HepG2 (cell line): ENCODE results near the gene TEKTIP1. TPM values are rescaled to one million over a fixed set of nuclear protein-coding genes. Genes with fewer than 3 reads are reported as not detected.

ENCODE experiments used
- ATAC-seq: fragments of 200-7000 bp; cut with Tn5 transposase; 3 replicates; pipeline ENCODE4 v1.9.1; 2020; ENCODE audit warnings: mild to moderate bottlenecking, moderate library complexity
- BruUV-seq: library from RNA; stranded (reverse); fragments of 400-500 nt; replicated peaks from 2 replicates; lab custom pipeline; 2021; lab: Mats Ljungman, UMichigan
- CTCF ChIA-PET: fragments of 300-600 bp; formaldehyde crosslinking; extraction: SDS; loops from one replicate; lab custom pipeline; 2021; ENCODE audit warnings: low total read pairs, inconsistent platforms, low intra/inter-chr PET ratio; lab: Yijun Ruan, JAX
- POLR2A ChIA-PET: fragments of 350-600 bp; sonication (Branson Sonifier 250); formaldehyde crosslinking; loops from one replicate; lab custom pipeline; 2020; ENCODE audit warnings: antibody characterized with exemption, inconsistent platforms; lab: Yijun Ruan, JAX
- DNase-seq: peaks from one replicate; pipeline ENCODE4 v3.0.0-alpha.2; 2015; ENCODE audit warnings: low spot score
- FAIRE-seq: peaks from 3 replicates; lab custom pipeline; 2011; peaks lifted over from hg19 to GRCh38; lab: Jason Lieb, UNC
- H2AFZ ChIP-seq: one replicate; pipeline ENCODE4 v1.6.1; 2011; ENCODE audit warnings: low read length, inconsistent platforms
- H3K27ac ChIP-seq: fragments of 300-600 bp; 3 replicates; pipeline ENCODE4 v1.8.0; 2011; ENCODE audit warnings: mixed run types, mild to moderate bottlenecking, mixed read lengths, low read length, inconsistent platforms; ENCODE audit not compliant: insufficient read depth; ENCODE audit errors: extremely low read length
- H3K27me3 ChIP-seq, 2 experiments: fragments of 200-600 bp in 1 of 2; 2 replicates in 1 of 2; 3 replicates in 1 of 2; pipeline versions ENCODE4 v1.6.0 to v1.8.0; 2011; ENCODE audit warnings: low read length in 2 of 2, mild to moderate bottlenecking in 2 of 2, moderate library complexity in 2 of 2, inconsistent platforms in 1 of 2; ENCODE audit not compliant: insufficient read depth in 2 of 2, control insufficient read depth in 1 of 2
- H3K36me3 ChIP-seq, 2 experiments: fragments of 200-600 bp in 1 of 2; replicated peaks in 1 of 2; 2 replicates in 1 of 2; 3 replicates in 1 of 2; pipeline versions ENCODE4 v1.5.1 to v1.8.0; 2011; ENCODE audit warnings: low read length in 2 of 2, inconsistent platforms in 1 of 2; ENCODE audit not compliant: insufficient read depth in 2 of 2, control insufficient read depth in 1 of 2
- H3K4me1 ChIP-seq: 2 replicates; pipeline ENCODE4 v1.5.1; 2012; ENCODE audit warnings: low read length, inconsistent platforms; ENCODE audit not compliant: insufficient read depth
- H3K4me2 ChIP-seq: 2 replicates; pipeline ENCODE4 v1.6.0; 2011; ENCODE audit warnings: low read depth, low read length, inconsistent platforms
- H3K4me3 ChIP-seq, 3 experiments: fragments of 200-600 bp in 1 of 3; sonication (generic), shearing (Covaris generic) in 1 of 3; replicated peaks in 1 of 3; 2 replicates each; pipeline ENCODE4 v1.5.1; 2011 to 2016; ENCODE audit warnings: low read length in 3 of 3, inconsistent platforms in 2 of 3, low read depth in 2 of 3, mild to moderate bottlenecking in 2 of 3, control low read depth in 1 of 3, mixed read lengths in 1 of 3; ENCODE audit not compliant: insufficient read depth in 1 of 3
- H3K79me2 ChIP-seq: one replicate; pipeline ENCODE4 v1.6.1; 2011; ENCODE audit warnings: low read length, inconsistent platforms; ENCODE audit not compliant: insufficient read depth
- H3K9ac ChIP-seq: 2 replicates; pipeline ENCODE4 v1.6.0; 2011; ENCODE audit warnings: mild to moderate bottlenecking, low read depth, low read length, inconsistent platforms; ENCODE audit not compliant: insufficient read depth
- H3K9me3 ChIP-seq: 2 replicates; pipeline ENCODE4 v1.5.1; 2012; ENCODE audit warnings: mild to moderate bottlenecking, low read length
- H4K20me1 ChIP-seq: 2 replicates; pipeline ENCODE4 v1.6.0; 2011; ENCODE audit warnings: inconsistent platforms, mild to moderate bottlenecking, low read length, moderate library complexity; ENCODE audit not compliant: insufficient read depth
- AGO1 ChIP-seq: fragments of 200-400 bp; formaldehyde crosslinking; IDR thresholded peaks from 2 replicates; pipeline ENCODE4 v1.6.1; 2017; ENCODE audit warnings: mild to moderate bottlenecking, low read depth, low read length, moderate library complexity; ENCODE audit not compliant: poor library complexity, severe bottlenecking
- HNRNPL ChIP-seq: fragments of 200-400 bp; formaldehyde crosslinking; IDR thresholded peaks from 2 replicates; pipeline ENCODE4 v1.6.1; 2017; ENCODE audit warnings: mild to moderate bottlenecking, low read depth, low read length
- JUNB ChIP-seq: sonication (generic); formaldehyde crosslinking; IDR thresholded peaks from 2 replicates; pipeline ENCODE4 v1.8.0; 2022; ENCODE audit warnings: missing genetic modification reagents, mild to moderate bottlenecking, borderline replicate concordance
- KDM2A ChIP-seq: sonication (generic); formaldehyde crosslinking; IDR thresholded peaks from 2 replicates; pipeline ENCODE4 v1.4.0; 2020; ENCODE audit warnings: low read depth, missing genetic modification reagents, borderline replicate concordance
- PAF1 ChIP-seq: IDR thresholded peaks from 2 replicates; pipeline ENCODE4 v1.6.1; 2016; ENCODE audit warnings: missing genetic modification reagents, missing compliant biosample characterization
- POLR2A ChIP-seq, 2 experiments: IDR thresholded peaks; 2 replicates each; pipeline ENCODE4 v1.6.1; 2011; ENCODE audit warnings: low read depth in 2 of 2, low read length in 2 of 2, mild to moderate bottlenecking in 1 of 2, moderate library complexity in 1 of 2; ENCODE audit not compliant: insufficient read depth in 1 of 2
- POLR2AphosphoS5 ChIP-seq: IDR thresholded peaks from 2 replicates; pipeline ENCODE4 v1.6.1; 2012; ENCODE audit warnings: low read depth, low read length
- RBM22 ChIP-seq: fragments of 200-400 bp; formaldehyde crosslinking; optimal IDR thresholded peaks from 2 replicates; pipeline ENCODE3; 2017; ENCODE audit warnings: mild to moderate bottlenecking, low read length, moderate library complexity
- U2AF1 ChIP-seq: fragments of 200-400 bp; formaldehyde crosslinking; optimal IDR thresholded peaks from 2 replicates; pipeline ENCODE3; 2017; ENCODE audit warnings: mild to moderate bottlenecking, low read depth, low read length
- XBP1 ChIP-seq: sonication (generic); formaldehyde crosslinking; IDR thresholded peaks from 2 replicates; pipeline ENCODE4 v1.5.0; 2020; ENCODE audit warnings: missing genetic modification reagents
- ZC3H13 ChIP-seq: sonication (generic); formaldehyde crosslinking; IDR thresholded peaks from 2 replicates; pipeline ENCODE4 v1.8.1; 2023; ENCODE audit warnings: mild to moderate bottlenecking, missing genetic modification reagents, moderate library complexity
- ZFX ChIP-seq: sonication (generic); formaldehyde crosslinking; IDR thresholded peaks from 2 replicates; pipeline ENCODE4 v1.4.0; 2020; ENCODE audit warnings: mild to moderate bottlenecking, low read depth, missing genetic modification reagents, moderate library complexity
- ZMYM3 ChIP-seq: sonication (generic); formaldehyde crosslinking; IDR thresholded peaks from 2 replicates; pipeline ENCODE4 v1.5.1; 2020; ENCODE audit warnings: mild to moderate bottlenecking, missing genetic modification reagents
- whole genome bisulfite sequencing: methylation state at CpG from one replicate; pipeline ENCODE4 v1.1.6; 2017; ENCODE audit warnings: low lambda C conversion rate; 5-methylcytosine and 5-hydroxymethylcytosine counted together
- in situ Hi-C: cut with HindIII; loops from 2 replicates; pipeline ENCODE4 v1.10.0; 2017; ENCODE audit warnings: low pct_unique_long_range_greater_than_20kb; ENCODE audit not compliant: extremely low pct_ligation_motif_present
- intact Hi-C: fragments of 100-400 bp; cut with micrococcal nuclease; formaldehyde crosslinking; loops from one replicate; pipeline ENCODE4 v1.10.0; 2022; ENCODE audit not compliant: unreplicated experiment
- polyA plus RNA-seq, 8 experiments: library from polyadenylated mRNA; depleted of rRNA in 3 of 8; stranded (reverse) in 7 of 8; unstranded in 1 of 8; fragments of >200 nt; fragmentation: Illumina TruSeq in 4 of 8; extraction: Trizol in 4 of 8; gene quantifications; 2 replicates each; pipeline versions ENCODE4 v1.2.1 to v1.2.3, GENCODE V29; 2011 to 2016; ENCODE audit warnings: low read depth in 4 of 8, missing spikeins in 1 of 8, mixed read lengths in 1 of 8; ENCODE audit not compliant: insufficient read depth in 1 of 8
- total RNA-seq, 5 experiments: library from RNA; depleted of rRNA; stranded (reverse); fragments of >200 nt; fragmentation: Illumina TruSeq; extraction: Trizol; gene quantifications; 2 replicates each; pipeline ENCODE4 v1.2.3, GENCODE V29; 2016; ENCODE audit warnings: low read depth in 1 of 5
- TF ChIP-seq, protein P1 (sequence below): sonication (generic); formaldehyde crosslinking; IDR thresholded peaks from 2 replicates; pipeline ENCODE4 v1.4.0; 2020; ENCODE audit warnings: missing genetic modification reagents
- TF ChIP-seq, protein P2 (sequence below): sonication (generic); formaldehyde crosslinking; IDR thresholded peaks from 2 replicates; pipeline ENCODE4 v1.5.0; 2020; ENCODE audit warnings: missing genetic modification reagents
- TF ChIP-seq, protein P3 (sequence below): sonication (generic); formaldehyde crosslinking; IDR thresholded peaks from 2 replicates; pipeline ENCODE4 v1.5.1; 2020; ENCODE audit warnings: mild to moderate bottlenecking, missing genetic modification reagents, moderate library complexity

TEKTIP1 gene
- total and polyA plus RNA-seq, 2 of the 13 experiments (the other 11 are each of a cell fraction or from before 2014, with no cell fraction given), result not detected

DNA sequence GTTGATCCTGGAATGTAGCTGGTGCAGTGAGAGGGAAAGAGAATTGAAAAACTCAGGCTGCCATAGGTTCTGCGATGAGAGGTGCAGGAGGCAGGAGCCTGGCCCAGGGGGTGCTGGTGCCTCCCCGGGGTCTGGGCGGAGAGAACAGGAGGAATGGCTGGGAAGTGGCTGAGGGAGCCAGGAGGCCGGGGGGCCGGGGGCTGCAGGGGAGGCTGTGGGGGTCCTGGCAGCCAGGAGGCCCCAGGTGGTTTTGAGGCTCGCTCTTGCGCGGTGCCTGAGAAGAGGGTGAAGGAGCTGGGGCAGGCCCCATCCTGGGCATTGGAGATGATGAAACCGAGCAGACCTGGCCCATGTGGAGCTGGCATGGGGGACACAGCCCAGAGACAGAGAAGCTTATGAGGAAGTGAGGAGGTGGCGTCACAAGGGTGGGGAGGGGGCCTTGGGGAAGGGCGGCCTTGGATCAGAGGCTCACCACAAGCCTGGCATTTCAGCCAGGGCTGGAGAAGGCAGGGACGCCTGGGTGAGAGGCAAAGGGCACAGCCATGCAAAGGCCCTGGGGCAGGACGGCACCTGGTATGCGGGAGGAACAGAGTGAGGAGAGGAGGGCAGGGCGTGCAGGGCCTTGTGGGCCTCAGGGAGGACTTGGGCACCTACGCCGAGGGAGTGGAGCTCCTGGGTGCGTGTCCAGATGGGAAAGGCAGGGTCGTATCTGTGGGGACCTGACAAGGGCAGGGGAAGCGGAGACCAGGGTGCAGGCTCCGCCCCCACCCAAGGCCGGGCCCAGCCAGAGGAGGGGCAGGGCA lies 1.3 kb upstream of the TEKTIP1 start:
- H3K27me3 ChIP-seq, result no peaks in the 10 kb centered on the region
- H3K79me2 ChIP-seq, result no peaks in the 10 kb centered on the region
- no peaks in the 10 kb centered on the region; the same call in 1 of the 2 replicates for H4K20me1 ChIP-seq
- BruUV-seq, result no TSS peak
- TF ChIP-seq JUNB (CRISPR knock-in tag) (no peak), PAF1 (peak; percentile 63; the same call in 1 of the 2 replicates), HNRNPL (0 out of 2 replicates have a peak, but pooled peaks have one; percentile 31), RBM22 (peak; percentile 27), XBP1 (CRISPR knock-in tag) (no peak), POLR2A (IDR thresholded peaks at IDR 0.05; ENCODE audit: insufficient read depth in 1 of 2, low read depth in 2 of 2, low read length in 2 of 2) (peak; percentile 5 to 42; a peak in 3 of 4 replicates), ZMYM3 (CRISPR knock-in tag) (peak; percentile 77), KDM2A (CRISPR knock-in tag) (peak; percentile 43; the same call in 1 of the 2 replicates), ZC3H13 (peak; percentile 60), U2AF1 (peak; percentile 55), AGO1 (peak; percentile 2), POLR2AphosphoS5 (peak; percentile 33; the same call in 1 of the 2 replicates), ZFX (CRISPR knock-in tag) (peak; percentile 19; the same call in 1 of the 2 replicates)
- TF ChIP-seq, protein P1, sequence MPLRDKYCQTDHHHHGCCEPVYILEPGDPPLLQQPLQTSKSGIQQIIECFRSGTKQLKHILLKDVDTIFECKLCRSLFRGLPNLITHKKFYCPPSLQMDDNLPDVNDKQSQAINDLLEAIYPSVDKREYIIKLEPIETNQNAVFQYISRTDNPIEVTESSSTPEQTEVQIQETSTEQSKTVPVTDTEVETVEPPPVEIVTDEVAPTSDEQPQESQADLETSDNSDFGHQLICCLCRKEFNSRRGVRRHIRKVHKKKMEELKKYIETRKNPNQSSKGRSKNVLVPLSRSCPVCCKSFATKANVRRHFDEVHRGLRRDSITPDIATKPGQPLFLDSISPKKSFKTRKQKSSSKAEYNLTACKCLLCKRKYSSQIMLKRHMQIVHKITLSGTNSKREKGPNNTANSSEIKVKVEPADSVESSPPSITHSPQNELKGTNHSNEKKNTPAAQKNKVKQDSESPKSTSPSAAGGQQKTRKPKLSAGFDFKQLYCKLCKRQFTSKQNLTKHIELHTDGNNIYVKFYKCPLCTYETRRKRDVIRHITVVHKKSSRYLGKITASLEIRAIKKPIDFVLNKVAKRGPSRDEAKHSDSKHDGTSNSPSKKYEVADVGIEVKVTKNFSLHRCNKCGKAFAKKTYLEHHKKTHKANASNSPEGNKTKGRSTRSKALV, result no peak
- TF ChIP-seq, protein P2, sequence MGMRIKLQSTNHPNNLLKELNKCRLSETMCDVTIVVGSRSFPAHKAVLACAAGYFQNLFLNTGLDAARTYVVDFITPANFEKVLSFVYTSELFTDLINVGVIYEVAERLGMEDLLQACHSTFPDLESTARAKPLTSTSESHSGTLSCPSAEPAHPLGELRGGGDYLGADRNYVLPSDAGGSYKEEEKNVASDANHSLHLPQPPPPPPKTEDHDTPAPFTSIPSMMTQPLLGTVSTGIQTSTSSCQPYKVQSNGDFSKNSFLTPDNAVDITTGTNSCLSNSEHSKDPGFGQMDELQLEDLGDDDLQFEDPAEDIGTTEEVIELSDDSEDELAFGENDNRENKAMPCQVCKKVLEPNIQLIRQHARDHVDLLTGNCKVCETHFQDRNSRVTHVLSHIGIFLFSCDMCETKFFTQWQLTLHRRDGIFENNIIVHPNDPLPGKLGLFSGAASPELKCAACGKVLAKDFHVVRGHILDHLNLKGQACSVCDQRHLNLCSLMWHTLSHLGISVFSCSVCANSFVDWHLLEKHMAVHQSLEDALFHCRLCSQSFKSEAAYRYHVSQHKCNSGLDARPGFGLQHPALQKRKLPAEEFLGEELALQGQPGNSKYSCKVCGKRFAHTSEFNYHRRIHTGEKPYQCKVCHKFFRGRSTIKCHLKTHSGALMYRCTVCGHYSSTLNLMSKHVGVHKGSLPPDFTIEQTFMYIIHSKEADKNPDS, result no peak
- TF ChIP-seq, protein P3, sequence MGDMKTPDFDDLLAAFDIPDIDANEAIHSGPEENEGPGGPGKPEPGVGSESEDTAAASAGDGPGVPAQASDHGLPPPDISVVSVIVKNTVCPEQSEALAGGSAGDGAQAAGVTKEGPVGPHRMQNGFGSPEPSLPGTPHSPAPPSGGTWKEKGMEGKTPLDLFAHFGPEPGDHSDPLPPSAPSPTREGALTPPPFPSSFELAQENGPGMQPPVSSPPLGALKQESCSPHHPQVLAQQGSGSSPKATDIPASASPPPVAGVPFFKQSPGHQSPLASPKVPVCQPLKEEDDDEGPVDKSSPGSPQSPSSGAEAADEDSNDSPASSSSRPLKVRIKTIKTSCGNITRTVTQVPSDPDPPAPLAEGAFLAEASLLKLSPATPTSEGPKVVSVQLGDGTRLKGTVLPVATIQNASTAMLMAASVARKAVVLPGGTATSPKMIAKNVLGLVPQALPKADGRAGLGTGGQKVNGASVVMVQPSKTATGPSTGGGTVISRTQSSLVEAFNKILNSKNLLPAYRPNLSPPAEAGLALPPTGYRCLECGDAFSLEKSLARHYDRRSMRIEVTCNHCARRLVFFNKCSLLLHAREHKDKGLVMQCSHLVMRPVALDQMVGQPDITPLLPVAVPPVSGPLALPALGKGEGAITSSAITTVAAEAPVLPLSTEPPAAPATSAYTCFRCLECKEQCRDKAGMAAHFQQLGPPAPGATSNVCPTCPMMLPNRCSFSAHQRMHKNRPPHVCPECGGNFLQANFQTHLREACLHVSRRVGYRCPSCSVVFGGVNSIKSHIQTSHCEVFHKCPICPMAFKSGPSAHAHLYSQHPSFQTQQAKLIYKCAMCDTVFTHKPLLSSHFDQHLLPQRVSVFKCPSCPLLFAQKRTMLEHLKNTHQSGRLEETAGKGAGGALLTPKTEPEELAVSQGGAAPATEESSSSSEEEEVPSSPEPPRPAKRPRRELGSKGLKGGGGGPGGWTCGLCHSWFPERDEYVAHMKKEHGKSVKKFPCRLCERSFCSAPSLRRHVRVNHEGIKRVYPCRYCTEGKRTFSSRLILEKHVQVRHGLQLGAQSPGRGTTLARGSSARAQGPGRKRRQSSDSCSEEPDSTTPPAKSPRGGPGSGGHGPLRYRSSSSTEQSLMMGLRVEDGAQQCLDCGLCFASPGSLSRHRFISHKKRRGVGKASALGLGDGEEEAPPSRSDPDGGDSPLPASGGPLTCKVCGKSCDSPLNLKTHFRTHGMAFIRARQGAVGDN (CRISPR knock-in tag), result 0 out of 2 replicates have a peak, but pooled peaks have one; percentile 8
- intact Hi-C loops (no loop called here), in situ Hi-C loops (no loop called here)
- no peak for DNase-seq
- no peak overlapping the region for H3K4me3 ChIP-seq
- H2AFZ ChIP-seq, result no peak overlapping the region
- ATAC-seq, result peak; percentile 18
- H3K9me3 ChIP-seq, result no peaks in the 10 kb centered on the region
- H3K4me1 ChIP-seq, result no peaks in the 10 kb centered on the region
- no peak overlapping the region for H3K4me2 ChIP-seq
- ChIA-PET POLR2A (no interaction called here), CTCF (no interaction called here)
- 91% methylated on average over 22 of the region's 22 CpGs for WGBS
- no peak for FAIRE-seq
- H3K36me3 ChIP-seq, result peaks cover 5 to 16% of the 10 kb centered on the region in 2 experiments; a peak in 4 of 5 replicates
- no peak overlapping the region for H3K9ac ChIP-seq
- H3K27ac ChIP-seq, result no peak overlapping the region
